ENCODE results near the gene CAND1.

DNA sequence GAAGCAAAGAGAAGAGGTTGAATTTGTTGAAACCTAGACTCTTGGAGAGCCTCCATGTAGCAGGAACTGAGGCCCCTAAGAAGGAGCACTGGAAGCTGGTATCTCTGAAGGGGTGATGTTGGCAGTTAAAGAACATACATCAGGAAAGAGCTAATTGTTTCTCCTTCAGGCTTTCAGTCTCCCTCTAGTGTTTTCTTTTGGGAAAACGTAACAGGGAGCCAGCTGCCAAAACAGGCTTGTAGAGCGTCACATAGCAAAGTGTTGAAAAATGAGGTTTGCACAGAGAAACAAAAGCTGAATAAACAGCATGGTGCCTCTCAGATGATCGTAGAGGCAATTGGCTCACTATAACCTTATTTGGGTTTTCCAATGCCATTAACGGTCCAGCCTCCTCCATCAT, 46.9 kb upstream of the CAND1 start:
- no peak for TF ChIP-seq POLR2A (IDR thresholded peaks at IDR 0.05)
- TF ChIP-seq, protein P1, sequence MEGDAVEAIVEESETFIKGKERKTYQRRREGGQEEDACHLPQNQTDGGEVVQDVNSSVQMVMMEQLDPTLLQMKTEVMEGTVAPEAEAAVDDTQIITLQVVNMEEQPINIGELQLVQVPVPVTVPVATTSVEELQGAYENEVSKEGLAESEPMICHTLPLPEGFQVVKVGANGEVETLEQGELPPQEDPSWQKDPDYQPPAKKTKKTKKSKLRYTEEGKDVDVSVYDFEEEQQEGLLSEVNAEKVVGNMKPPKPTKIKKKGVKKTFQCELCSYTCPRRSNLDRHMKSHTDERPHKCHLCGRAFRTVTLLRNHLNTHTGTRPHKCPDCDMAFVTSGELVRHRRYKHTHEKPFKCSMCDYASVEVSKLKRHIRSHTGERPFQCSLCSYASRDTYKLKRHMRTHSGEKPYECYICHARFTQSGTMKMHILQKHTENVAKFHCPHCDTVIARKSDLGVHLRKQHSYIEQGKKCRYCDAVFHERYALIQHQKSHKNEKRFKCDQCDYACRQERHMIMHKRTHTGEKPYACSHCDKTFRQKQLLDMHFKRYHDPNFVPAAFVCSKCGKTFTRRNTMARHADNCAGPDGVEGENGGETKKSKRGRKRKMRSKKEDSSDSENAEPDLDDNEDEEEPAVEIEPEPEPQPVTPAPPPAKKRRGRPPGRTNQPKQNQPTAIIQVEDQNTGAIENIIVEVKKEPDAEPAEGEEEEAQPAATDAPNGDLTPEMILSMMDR (IDR thresholded peaks at IDR 0.05), result peak in 1 of 3 experiments; percentile 27

Measured in testis (tissue), 2 donors.